GM18519 (cell line): ENCODE data around the gene SHANK1.
"Not testable (repeated sequence)": the region's sequence is repeated elsewhere in the genome, so short reads cannot be mapped to it uniquely, and the experiment has no call there.

Experiments used
- ATAC-seq: cut with Tn5 transposase; IDR thresholded peaks from one replicate; pipeline ENCODE4 v1.9.1; 2021; ENCODE audit warnings: mild to moderate bottlenecking, moderate library complexity; ENCODE audit not compliant: unreplicated experiment, low FRiP score

The SHANK1 gene

GRCh38 chr19:50719566-50719965, at the start of gene SHANK1:
SHANK1 (minus strand) TSS chr19:50719802; CDS start chr19:50716919, 2,883 bp downstream.
- no peak for ATAC-seq

GRCh38 chr19:50768277-50768676, 48.7 kb upstream of the SHANK1 start:
- ATAC-seq: no peak

DNA sequence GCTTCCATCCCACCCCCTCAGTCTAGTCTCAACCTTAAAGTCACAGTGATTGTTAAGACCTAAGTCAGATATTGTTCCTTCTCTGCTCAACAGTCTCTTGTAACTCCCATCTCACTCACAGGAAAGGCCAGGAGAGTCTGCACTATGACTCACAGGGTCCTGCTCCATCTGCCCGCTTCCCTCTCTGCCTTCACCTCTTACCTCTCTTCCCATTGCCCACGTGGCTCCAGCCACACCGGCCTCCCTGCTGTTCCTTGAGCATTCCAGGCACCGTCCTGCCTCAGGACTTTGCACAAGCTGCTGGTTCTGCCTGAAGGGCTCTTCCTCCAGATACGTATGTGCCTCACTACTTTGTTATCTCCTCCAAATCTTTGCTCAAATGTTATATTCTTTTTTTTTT, 47.7 kb upstream of the SHANK1 start:
- not testable (repeated sequence) for ATAC-seq

- ATAC-seq: not testable (repeated sequence)
These were observed 47.1 kb upstream of the SHANK1 start for GRCh38 chr19:50766746-50767145.

- no peak for ATAC-seq
These were observed 44.8 kb upstream of the SHANK1 start for GRCh38 chr19:50764409-50764808.

GRCh38 chr19:50763521-50763920, 43.9 kb upstream of the SHANK1 start:
- ATAC-seq: not testable (repeated sequence)

DNA sequence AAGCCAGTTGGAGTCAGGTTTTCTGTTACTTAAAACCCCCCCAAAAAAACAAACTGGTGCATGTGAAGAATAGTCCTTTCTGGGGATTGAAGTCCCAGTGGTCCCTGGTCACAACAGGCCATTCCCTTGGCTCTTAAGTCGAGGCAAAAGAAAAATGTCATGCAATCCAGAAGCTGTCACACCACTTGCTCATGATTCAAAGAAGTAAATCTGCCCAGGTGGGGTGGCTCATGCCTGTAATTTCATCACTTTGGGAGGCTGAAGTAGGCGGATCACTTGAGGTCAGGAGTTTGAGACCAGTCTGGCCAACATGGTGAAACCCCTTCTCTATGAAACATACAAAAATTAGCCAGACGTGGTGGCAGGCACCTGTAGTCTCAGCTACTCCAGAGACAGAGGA, 41.9 kb upstream of the SHANK1 start:
- not testable (repeated sequence) for ATAC-seq

- ATAC-seq: no peak
These were observed 40.3 kb upstream of the SHANK1 start for GRCh38 chr19:50759886-50760285.

GRCh38 chr19:50759076-50759475, 39.5 kb upstream of the SHANK1 start:
- not testable (repeated sequence) for ATAC-seq

- not testable (repeated sequence) for ATAC-seq
These were observed 38.0 kb upstream of the SHANK1 start for GRCh38 chr19:50757624-50758023.

DNA sequence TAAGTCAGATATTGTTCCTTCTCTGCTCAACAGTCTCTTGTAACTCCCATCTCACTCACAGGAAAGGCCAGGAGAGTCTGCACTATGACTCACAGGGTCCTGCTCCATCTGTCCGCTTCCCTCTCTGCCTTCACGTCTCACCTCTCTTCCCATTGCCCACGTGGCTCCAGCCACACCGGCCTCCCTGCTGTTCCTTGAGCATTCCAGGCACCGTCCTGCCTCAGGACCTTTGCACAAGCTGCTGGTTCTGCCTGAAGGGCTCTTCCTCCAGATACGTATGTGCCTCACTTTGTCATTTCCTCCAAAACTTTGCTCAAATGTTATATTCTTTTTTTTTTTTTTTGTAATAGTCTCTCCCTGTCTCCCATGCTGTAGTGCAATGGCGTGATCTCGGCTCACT, 36.6 kb upstream of the SHANK1 start:
- not testable (repeated sequence) for ATAC-seq

DNA sequence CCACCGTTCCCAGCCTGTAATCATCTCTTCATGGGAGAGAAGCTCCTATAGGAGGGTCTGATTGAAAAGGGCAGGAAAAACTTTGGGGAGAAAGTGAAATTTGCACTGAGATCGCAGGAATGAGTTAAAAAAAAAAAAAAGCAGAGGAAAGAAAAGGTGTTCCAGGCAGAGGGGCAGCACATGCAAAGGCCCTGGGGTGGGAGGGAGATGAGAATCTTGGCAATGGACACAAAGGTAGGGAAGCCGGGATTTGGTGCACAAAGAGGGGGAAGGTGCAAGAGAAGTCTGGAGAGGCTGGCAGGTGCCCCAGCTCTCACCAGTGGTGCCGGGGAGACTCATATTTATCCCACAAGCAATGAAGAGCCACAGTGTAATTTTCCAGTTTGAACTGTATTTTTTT, 34.3 kb upstream of the SHANK1 start:
- ATAC-seq: no peak

DNA sequence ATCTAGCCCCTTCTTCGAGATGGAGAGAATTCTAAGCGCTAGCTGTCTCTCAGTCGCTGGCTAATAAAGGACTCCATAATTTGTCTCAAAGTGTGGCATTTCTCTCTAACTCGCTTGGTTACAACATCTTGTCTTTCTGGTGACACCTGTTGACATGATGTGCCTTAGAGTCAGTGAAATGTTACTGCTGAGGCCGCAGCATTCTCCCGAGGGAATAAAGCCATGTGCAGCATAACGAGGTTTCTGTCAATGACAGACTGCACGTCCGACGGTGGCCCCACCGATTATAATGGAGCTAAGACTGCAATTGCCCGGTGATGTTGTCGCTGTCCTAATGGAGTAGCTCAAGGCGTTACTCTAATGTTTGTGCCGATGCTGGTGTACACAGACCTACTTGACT, 30.4 kb upstream of the SHANK1 start:
- no peak for ATAC-seq

DNA sequence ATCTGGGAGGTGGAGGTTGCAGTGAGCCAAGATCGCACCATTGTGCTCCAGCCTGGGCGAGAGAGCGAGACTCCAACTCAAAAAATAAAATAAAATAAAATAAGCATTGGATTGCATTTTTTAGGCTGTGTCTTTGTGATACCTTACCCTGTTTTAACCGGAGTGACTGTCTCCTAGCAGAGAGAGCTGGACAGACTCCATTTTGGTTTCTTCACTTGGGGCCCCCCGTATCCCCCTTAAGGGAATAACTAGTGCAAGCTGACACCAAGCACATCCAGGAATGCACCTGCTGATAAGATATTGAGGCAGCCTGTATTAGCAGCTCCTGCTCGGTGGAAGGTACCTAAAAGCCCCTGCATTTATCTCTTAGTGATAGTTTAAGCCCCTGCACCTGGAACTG, 29.9 kb upstream of the SHANK1 start:
- ATAC-seq: no peak

DNA sequence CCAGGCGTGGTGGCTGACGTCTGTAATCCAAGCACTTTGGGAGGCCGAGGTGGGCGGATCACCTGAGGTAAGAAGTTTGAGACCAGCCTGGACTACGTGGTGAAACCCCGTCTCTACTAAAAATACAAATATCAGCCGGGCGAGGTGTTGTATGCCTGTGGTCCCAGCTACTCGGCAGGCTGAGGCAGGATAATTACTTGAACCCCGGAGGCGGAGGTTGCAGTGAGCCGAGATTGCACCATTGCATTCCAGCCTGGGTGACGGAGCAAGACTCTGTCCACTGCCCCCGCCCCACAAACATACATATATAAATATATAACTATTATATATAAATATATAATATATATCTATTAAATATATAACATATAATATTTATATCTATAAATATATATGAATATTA, 27.5 kb upstream of the SHANK1 start:
- ATAC-seq: not testable (repeated sequence)

- no peak for ATAC-seq
These were observed 25.6 kb upstream of the SHANK1 start for GRCh38 chr19:50745221-50745620.

- no peak for ATAC-seq
These were observed 23.9 kb upstream of the SHANK1 start for GRCh38 chr19:50743537-50743936.

GRCh38 chr19:50741179-50741933, 21.8 kb upstream of the SHANK1 start:
- no peak for ATAC-seq

DNA sequence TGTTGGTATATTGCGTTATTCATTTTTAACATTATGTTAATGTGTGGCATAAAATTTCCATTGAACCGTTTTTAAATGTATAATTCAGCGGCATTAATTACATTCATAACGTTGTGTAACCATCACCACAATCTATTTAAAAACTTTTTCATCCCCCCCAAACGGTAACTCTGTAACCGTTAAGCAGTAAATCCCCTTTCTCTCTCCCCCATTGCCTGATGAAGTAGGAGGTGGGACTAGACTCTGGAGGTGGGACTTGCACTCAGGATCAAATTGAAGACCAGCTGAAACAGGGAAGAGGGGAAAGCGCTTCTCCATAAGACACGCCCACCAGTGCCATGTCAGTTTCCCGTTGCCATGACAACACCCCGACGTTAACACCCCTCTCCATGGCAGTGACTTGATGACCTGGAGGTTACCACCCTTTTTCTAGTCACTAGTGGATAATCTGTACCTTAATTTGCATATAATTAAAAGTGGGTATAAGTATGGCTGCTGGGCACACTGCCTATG, 20.4 kb upstream of the SHANK1 start:
- no peak for ATAC-seq

DNA sequence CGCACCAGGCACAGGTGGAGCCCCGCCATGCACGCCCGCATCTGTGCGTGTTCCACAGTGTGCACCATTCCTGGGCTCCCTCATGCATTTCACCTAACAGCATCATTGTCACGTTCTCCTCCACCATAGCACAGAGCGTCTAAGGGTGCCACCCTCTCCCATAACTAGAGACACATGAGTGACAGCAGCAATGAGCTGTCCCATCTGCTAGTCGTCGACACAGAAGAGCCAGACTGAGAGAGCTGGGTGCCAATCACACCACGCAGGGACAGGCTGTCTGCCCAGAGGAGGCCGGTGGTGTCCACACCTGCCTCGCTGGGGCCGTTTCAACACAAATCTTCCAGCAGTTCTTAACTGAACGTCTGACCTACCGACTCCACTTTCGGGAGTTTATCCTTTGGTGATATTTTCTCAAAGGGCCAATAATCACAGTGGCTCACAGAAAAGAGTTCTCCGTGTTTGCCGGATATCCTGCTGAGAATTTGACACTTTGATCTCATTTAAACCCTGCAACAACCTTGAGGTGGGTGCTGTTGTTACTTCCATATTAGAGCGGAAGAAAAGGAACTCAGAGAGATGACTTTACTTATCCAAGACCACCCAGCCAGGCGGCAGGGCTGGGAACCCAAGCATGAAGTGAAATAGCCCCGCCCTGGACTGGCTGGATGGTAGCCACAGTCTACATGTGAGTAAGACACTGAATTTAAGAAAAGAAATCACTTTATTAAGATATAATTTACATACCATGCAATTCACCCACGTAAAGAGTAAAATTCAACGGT, 19.7 kb upstream of the SHANK1 start:
- ATAC-seq: no peak

GRCh38 chr19:50736338-50736737, 16.7 kb upstream of the SHANK1 start:
- no peak for ATAC-seq

- ATAC-seq: no peak
These were observed 16.3 kb upstream of the SHANK1 start for GRCh38 chr19:50735869-50736268.
